HepG2 (cell line): ENCODE measurements around the gene GAS5. TPM values are rescaled to one million over a fixed set of nuclear protein-coding genes. Genes with fewer than 3 reads are reported as not detected.

Experiments used
- HIC2 ChIP-seq: sonication (generic); formaldehyde crosslinking; IDR thresholded peaks from 2 replicates; pipeline ENCODE4 v1.9.0; 2022; ENCODE audit warnings: low read depth, missing genetic modification reagents
- HNF1A ChIP-seq, 2 experiments: sonication (generic) in 1 of 2; formaldehyde crosslinking in 1 of 2; IDR thresholded peaks; 2 replicates each; pipeline versions ENCODE4 v1.4.0 to v1.6.1; 2016 to 2020; ENCODE audit warnings: borderline replicate concordance in 1 of 2, low read depth in 1 of 2, mild to moderate bottlenecking in 1 of 2, missing genetic modification reagents in 1 of 2
- KAT8 ChIP-seq: IDR thresholded peaks from 2 replicates; pipeline ENCODE4 v1.6.1; 2016; ENCODE audit warnings: missing genetic modification reagents, missing compliant biosample characterization
- MAFF ChIP-seq: IDR thresholded peaks from 2 replicates; pipeline ENCODE4 v1.6.1; 2011; ENCODE audit warnings: low read depth, low read length, improper control_type of control experiment
- NBN ChIP-seq: fragments of 450-650 bp; conservative IDR thresholded peaks from 2 replicates; pipeline ENCODE4 v1.6.1; 2017
- PAF1 ChIP-seq: IDR thresholded peaks from 2 replicates; pipeline ENCODE4 v1.6.1; 2016; ENCODE audit warnings: missing genetic modification reagents, missing compliant biosample characterization
- SKIL ChIP-seq: sonication (generic); formaldehyde crosslinking; IDR thresholded peaks from 2 replicates; pipeline ENCODE4 v1.8.0; 2022; ENCODE audit warnings: missing genetic modification reagents, mild to moderate bottlenecking, moderate library complexity, borderline replicate concordance
- TARDBP ChIP-seq: sonication (generic); formaldehyde crosslinking; IDR thresholded peaks from 2 replicates; pipeline ENCODE4 v1.8.0; 2022; ENCODE audit warnings: mild to moderate bottlenecking, missing genetic modification reagents
- THAP8 ChIP-seq: sonication (generic); formaldehyde crosslinking; IDR thresholded peaks from 2 replicates; pipeline ENCODE4 v1.5.1; 2020; ENCODE audit warnings: missing genetic modification reagents, mild to moderate bottlenecking, borderline replicate concordance
- TRIM22 ChIP-seq: fragments of 450-650 bp; IDR thresholded peaks from 2 replicates; pipeline ENCODE4 v1.6.1; 2017
- XRCC5 ChIP-seq: fragments of 200-400 bp; formaldehyde crosslinking; optimal IDR thresholded peaks from 2 replicates; pipeline ENCODE3; 2017; ENCODE audit warnings: mild to moderate bottlenecking, low read length
- ZMAT5 ChIP-seq: sonication (generic); formaldehyde crosslinking; IDR thresholded peaks from 2 replicates; pipeline ENCODE4 v1.5.0; 2020; ENCODE audit warnings: mild to moderate bottlenecking, low read depth, missing genetic modification reagents, borderline replicate concordance
- ZNF225 ChIP-seq: sonication (generic); formaldehyde crosslinking; IDR thresholded peaks from 2 replicates; pipeline ENCODE4 v1.4.0; 2020; ENCODE audit warnings: mild to moderate bottlenecking, missing genetic modification reagents
- ZNF3 ChIP-seq: IDR thresholded peaks from 2 replicates; pipeline ENCODE4 v1.7.0; 2017; ENCODE audit warnings: inconsistent platforms
- ZNF441 ChIP-seq: sonication (generic); formaldehyde crosslinking; IDR thresholded peaks from 2 replicates; pipeline ENCODE4 v1.7.0; 2021; ENCODE audit warnings: missing genetic modification reagents, borderline replicate concordance
- ZNF562 ChIP-seq: sonication (generic); formaldehyde crosslinking; IDR thresholded peaks from 2 replicates; pipeline ENCODE4 v1.8.0; 2022; ENCODE audit warnings: missing genetic modification reagents, borderline replicate concordance
- ZNF615 ChIP-seq: sonication (generic); formaldehyde crosslinking; IDR thresholded peaks from 2 replicates; pipeline ENCODE4 v1.5.0; 2020; ENCODE audit warnings: mild to moderate bottlenecking, missing genetic modification reagents, borderline replicate concordance
- ZNF766 ChIP-seq: sonication (generic); formaldehyde crosslinking; IDR thresholded peaks from 2 replicates; pipeline ENCODE4 v1.5.0; 2020; ENCODE audit warnings: missing genetic modification reagents, borderline replicate concordance
- ZSCAN22 ChIP-seq: sonication (generic); formaldehyde crosslinking; IDR thresholded peaks from 2 replicates; pipeline ENCODE4 v1.4.0; 2020; ENCODE audit warnings: mild to moderate bottlenecking, missing genetic modification reagents
- polyA plus RNA-seq, 8 experiments: library from polyadenylated mRNA; depleted of rRNA in 3 of 8; stranded (reverse) in 7 of 8; unstranded in 1 of 8; fragments of >200 nt; fragmentation: Illumina TruSeq in 4 of 8; extraction: Trizol in 4 of 8; gene quantifications; 2 replicates each; pipeline versions ENCODE4 v1.2.1 to v1.2.3, GENCODE V29; 2011 to 2016; ENCODE audit warnings: low read depth in 4 of 8, missing spikeins in 1 of 8, mixed read lengths in 1 of 8; ENCODE audit not compliant: insufficient read depth in 1 of 8
- total RNA-seq, 5 experiments: library from RNA; depleted of rRNA; stranded (reverse); fragments of >200 nt; fragmentation: Illumina TruSeq; extraction: Trizol; gene quantifications; 2 replicates each; pipeline ENCODE4 v1.2.3, GENCODE V29; 2016; ENCODE audit warnings: low read depth in 1 of 5

GAS5 gene
- total and polyA plus RNA-seq, 2 of the 13 experiments (the other 11 are each of a cell fraction or from before 2014, with no cell fraction given) = 352 to 738 TPM

- TF ChIP-seq ZNF562 (CRISPR knock-in tag) (no peak), HIC2 (CRISPR knock-in tag) (no peak), TARDBP (CRISPR knock-in tag) (0 out of 2 replicates have a peak, but pooled peaks have one; percentile 10), THAP8 (CRISPR knock-in tag) (no peak), SKIL (peak; percentile 39; the same call in 1 of the 2 replicates), ZMAT5 (CRISPR knock-in tag) (no peak), ZNF441 (CRISPR knock-in tag) (no peak), ZNF766 (CRISPR knock-in tag) (no peak), HNF1A (IDR thresholded peaks at IDR 0.05; ENCODE audit: low read depth) (no peak), HNF1A (CRISPR knock-in tag; IDR thresholded peaks at IDR 0.05; ENCODE audit: borderline replicate concordance) (no peak; the same call in 1 of the 2 replicates), ZSCAN22 (CRISPR knock-in tag) (peak; percentile 60; the same call in 1 of the 2 replicates), NBN (no peak), ZNF615 (no peak), TRIM22 (no peak), XRCC5 (no peak), ZNF225 (CRISPR knock-in tag) (peak; percentile 83; the same call in 1 of the 2 replicates), MAFF (no peak), PAF1 (peak; percentile 54; the same call in 1 of the 2 replicates), KAT8 (CRISPR knock-in tag) (peak; percentile 10; the same call in 1 of the 2 replicates), ZNF3 (no peak)
Observed at GRCh38 chr1:173867753-173868265, at the start of gene GAS5 (continued).
